ENCODE data around the gene KDM3B.

DNA sequence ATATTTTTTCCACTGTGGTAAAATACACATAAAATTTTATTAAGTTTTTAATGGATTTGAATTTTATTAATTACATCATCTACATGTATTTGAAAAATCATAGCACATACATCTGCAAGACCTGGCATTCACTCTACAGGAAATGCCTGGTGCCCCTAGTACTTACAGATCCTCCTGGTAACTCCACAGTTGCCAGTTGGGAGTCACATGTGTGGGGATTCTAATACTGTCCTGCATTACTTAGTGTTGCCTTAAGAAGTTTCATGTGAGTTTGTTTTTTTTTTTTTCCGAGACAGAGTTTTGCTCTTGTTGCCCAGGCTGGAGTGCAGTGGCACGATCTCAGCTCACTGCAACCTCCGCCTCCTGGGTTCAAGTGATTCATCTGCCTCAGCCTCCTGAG is 18.1 kb downstream of the KDM3B start:
- no peak for TF ChIP-seq POLR2AphosphoS5 (IDR thresholded peaks at IDR 0.05)
- TF ChIP-seq, protein P1, sequence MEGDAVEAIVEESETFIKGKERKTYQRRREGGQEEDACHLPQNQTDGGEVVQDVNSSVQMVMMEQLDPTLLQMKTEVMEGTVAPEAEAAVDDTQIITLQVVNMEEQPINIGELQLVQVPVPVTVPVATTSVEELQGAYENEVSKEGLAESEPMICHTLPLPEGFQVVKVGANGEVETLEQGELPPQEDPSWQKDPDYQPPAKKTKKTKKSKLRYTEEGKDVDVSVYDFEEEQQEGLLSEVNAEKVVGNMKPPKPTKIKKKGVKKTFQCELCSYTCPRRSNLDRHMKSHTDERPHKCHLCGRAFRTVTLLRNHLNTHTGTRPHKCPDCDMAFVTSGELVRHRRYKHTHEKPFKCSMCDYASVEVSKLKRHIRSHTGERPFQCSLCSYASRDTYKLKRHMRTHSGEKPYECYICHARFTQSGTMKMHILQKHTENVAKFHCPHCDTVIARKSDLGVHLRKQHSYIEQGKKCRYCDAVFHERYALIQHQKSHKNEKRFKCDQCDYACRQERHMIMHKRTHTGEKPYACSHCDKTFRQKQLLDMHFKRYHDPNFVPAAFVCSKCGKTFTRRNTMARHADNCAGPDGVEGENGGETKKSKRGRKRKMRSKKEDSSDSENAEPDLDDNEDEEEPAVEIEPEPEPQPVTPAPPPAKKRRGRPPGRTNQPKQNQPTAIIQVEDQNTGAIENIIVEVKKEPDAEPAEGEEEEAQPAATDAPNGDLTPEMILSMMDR (IDR thresholded peaks at IDR 0.05): no peak
